H9 (cell line): Measurements from ENCODE around the gene NRXN3. TPM values are rescaled to one million over a fixed set of nuclear protein-coding genes. Genes with fewer than 3 reads are reported as not detected.

Source experiments
- DNase-seq: peaks from one replicate; pipeline ENCODE4 v3.0.0-alpha.2; 2017
- H2AFZ ChIP-seq: one replicate; pipeline ENCODE4 v1.6.1; 2013; ENCODE audit warnings: mild to moderate bottlenecking, low read length, control low read depth, moderate library complexity
- H2AK5ac ChIP-seq: 2 replicates; pipeline ENCODE4 v1.6.1; 2013; ENCODE audit warnings: low read length, control low read depth, mixed read lengths; ENCODE audit not compliant: insufficient read length
- H2BK120ac ChIP-seq: one replicate; pipeline ENCODE4 v1.6.1; 2013; ENCODE audit warnings: low read depth, mild to moderate bottlenecking, low read length, control low read depth, inconsistent platforms; ENCODE audit not compliant: poor library complexity, severe bottlenecking
- H2BK12ac ChIP-seq: 2 replicates; pipeline ENCODE4 v1.6.1; 2013; ENCODE audit warnings: low read length, control low read depth, mixed read lengths, low read depth; ENCODE audit not compliant: insufficient read length
- H2BK15ac ChIP-seq: 2 replicates; pipeline ENCODE4 v1.6.1; 2013; ENCODE audit warnings: low read depth, low read length, control low read depth
- H2BK20ac ChIP-seq: one replicate; pipeline ENCODE4 v1.6.1; 2013; ENCODE audit warnings: low read depth, mild to moderate bottlenecking, low read length, control low read depth, inconsistent platforms; ENCODE audit not compliant: poor library complexity, severe bottlenecking
- H2BK5ac ChIP-seq: 2 replicates; pipeline ENCODE4 v1.6.1; 2013; ENCODE audit warnings: low read length, control low read depth, mixed read lengths; ENCODE audit not compliant: insufficient read length
- H3K14ac ChIP-seq: 2 replicates; pipeline ENCODE4 v1.6.1; 2013; ENCODE audit warnings: low read length, control low read depth; ENCODE audit not compliant: insufficient read depth
- H3K18ac ChIP-seq: 2 replicates; pipeline ENCODE4 v1.6.1; 2013; ENCODE audit warnings: low read depth, mild to moderate bottlenecking, mixed read lengths, low read length, control low read depth; ENCODE audit not compliant: insufficient read length
- H3K23ac ChIP-seq: 2 replicates; pipeline ENCODE4 v1.6.1; 2013; ENCODE audit warnings: low read length, control low read depth, mixed read lengths, low read depth; ENCODE audit not compliant: insufficient read length
- H3K23me2 ChIP-seq: 2 replicates; pipeline ENCODE4 v1.6.1; 2013; ENCODE audit warnings: low read depth, mild to moderate bottlenecking, mixed read lengths, low read length, control low read depth; ENCODE audit not compliant: insufficient read length, poor library complexity, severe bottlenecking
- H3K27ac ChIP-seq: 2 replicates; pipeline ENCODE4 v1.5.1; 2013; ENCODE audit warnings: low read length, control low read depth, mixed read lengths, low read depth; ENCODE audit not compliant: insufficient read length
- H3K27me3 ChIP-seq: 2 replicates; pipeline ENCODE4 v1.6.1; 2013; ENCODE audit warnings: low read length, control low read depth, inconsistent platforms; ENCODE audit not compliant: insufficient read depth
- H3K4ac ChIP-seq: 2 replicates; pipeline ENCODE4 v1.6.1; 2013; ENCODE audit warnings: low read depth, mild to moderate bottlenecking, control low read depth, inconsistent platforms, low read length, moderate library complexity
- H3K4me1 ChIP-seq: 2 replicates; pipeline ENCODE4 v1.6.1; 2013; ENCODE audit warnings: low read length, control low read depth, inconsistent platforms; ENCODE audit not compliant: insufficient read depth
- H3K4me2 ChIP-seq: 2 replicates; pipeline ENCODE4 v1.6.1; 2013; ENCODE audit warnings: low read length, control low read depth, mixed read lengths; ENCODE audit not compliant: insufficient read length, insufficient read depth
- H3K56ac ChIP-seq: 2 replicates; pipeline ENCODE4 v1.6.1; 2013; ENCODE audit warnings: low read depth, mild to moderate bottlenecking, mixed read lengths, low read length, control low read depth; ENCODE audit not compliant: insufficient read length
- H3K79me1 ChIP-seq: 2 replicates; pipeline ENCODE4 v1.6.1; 2013; ENCODE audit warnings: low read depth, mild to moderate bottlenecking, moderate library complexity, low read length, control low read depth, inconsistent platforms; ENCODE audit not compliant: insufficient read depth, poor library complexity, severe bottlenecking
- H3K79me2 ChIP-seq: 2 replicates; pipeline ENCODE4 v1.6.1; 2013; ENCODE audit warnings: low read length, control low read depth, inconsistent platforms; ENCODE audit not compliant: insufficient read depth
- H3K9ac ChIP-seq: 2 replicates; pipeline ENCODE4 v1.6.1; 2013; ENCODE audit warnings: low read length, control low read depth, mixed read lengths; ENCODE audit not compliant: insufficient read length; ENCODE audit errors: extremely low read depth
- H3K9me3 ChIP-seq: one replicate; pipeline ENCODE4 v1.6.1; 2013; ENCODE audit warnings: low read depth, low read length, inconsistent platforms; ENCODE audit not compliant: control insufficient read depth
- H3T11ph ChIP-seq: one replicate; pipeline ENCODE4 v1.6.1; 2013; ENCODE audit warnings: mild to moderate bottlenecking, low read length, control low read depth, inconsistent platforms
- H4K20me1 ChIP-seq: one replicate; pipeline ENCODE4 v1.6.1; 2013; ENCODE audit not compliant: control insufficient read depth, insufficient read length, insufficient read depth
- H4K5ac ChIP-seq: 2 replicates; pipeline ENCODE4 v1.6.1; 2013; ENCODE audit warnings: low read depth, mild to moderate bottlenecking, mixed read lengths, low read length, control low read depth; ENCODE audit not compliant: insufficient read length
- H4K8ac ChIP-seq: replicated peaks from 2 replicates; pipeline ENCODE4 v1.6.1; 2013; ENCODE audit warnings: low read length, control low read depth, mixed read lengths, low read depth; ENCODE audit not compliant: insufficient read length
- H4K91ac ChIP-seq: 2 replicates; pipeline ENCODE4 v1.6.1; 2013; ENCODE audit warnings: low read depth, mild to moderate bottlenecking, moderate library complexity, mixed read lengths, low read length, control low read depth; ENCODE audit not compliant: insufficient read length
- H3K27ac Mint-ChIP-seq, 3 experiments: 2 replicates in 2 of 3; 3 replicates in 1 of 3; pipeline ENCODE4 v1.8.0; 2020 to 2021; ENCODE audit warnings: mixed read lengths in 3 of 3, mild to moderate bottlenecking in 1 of 3, moderate library complexity in 1 of 3
- H3K27me3 Mint-ChIP-seq: 2 replicates; pipeline ENCODE4 v1.8.0; 2021; ENCODE audit warnings: low read depth, mild to moderate bottlenecking, moderate library complexity, mixed read lengths
- H3K36me3 Mint-ChIP-seq, 3 experiments: 2 replicates in 2 of 3; 3 replicates in 1 of 3; pipeline ENCODE4 v1.8.0; 2020 to 2021; ENCODE audit warnings: low read depth in 3 of 3, mixed read lengths in 3 of 3; ENCODE audit not compliant: insufficient read depth in 1 of 3
- H3K4me1 Mint-ChIP-seq, 2 experiments: 2 replicates each; pipeline ENCODE4 v1.8.0; 2020; ENCODE audit warnings: mixed read lengths in 2 of 2
- H3K4me3 Mint-ChIP-seq, 2 experiments: 2 replicates in 1 of 2; 3 replicates in 1 of 2; pipeline ENCODE4 v1.8.0; 2020 to 2021; ENCODE audit warnings: mild to moderate bottlenecking in 2 of 2, mixed read lengths in 2 of 2, moderate library complexity in 1 of 2
- H3K9me3 Mint-ChIP-seq, 2 experiments: 2 replicates in 1 of 2; 3 replicates in 1 of 2; pipeline ENCODE4 v1.8.0; 2020; ENCODE audit warnings: mild to moderate bottlenecking in 2 of 2, mixed read lengths in 2 of 2, moderate library complexity in 1 of 2
- WGBS: extraction: QIAGEN DNeasy Blood & Tissue Kit; methylation state at CpG from one replicate; pipeline ENCODE4 v1.1.7; 2013; ENCODE audit warnings: missing lambda C conversion rate, low lambda C conversion rate, mixed read lengths; ENCODE audit not compliant: insufficient read length; ENCODE audit errors: extremely low coverage; 5-methylcytosine and 5-hydroxymethylcytosine counted together
- total RNA-seq: library from RNA; stranded (reverse); gene quantifications from 2 replicates; pipeline ENCODE4 v1.2.1, GENCODE V29; 2021
- TF ChIP-seq, protein P1 (sequence below): fragments of 200-600 bp; sonication (generic); conservative IDR thresholded peaks from 3 replicates; pipeline ENCODE4 v1.8.0; 2021; ENCODE audit warnings: antibody characterized with exemption, mild to moderate bottlenecking

NRXN3 gene
- total RNA-seq, 1 experiment from 2014 or later = 1.8 TPM

- Histone ChIP-seq H4K20me1 (no peaks in the 10 kb centered on the region), H2BK120ac (no peak overlapping the region), H3K27ac (no peak overlapping the region), H3K79me2 (no peaks in the 10 kb centered on the region), H3K23ac (no peak overlapping the region), H2BK5ac (no peak overlapping the region), H3K4ac (no peak overlapping the region), H4K5ac (no peak overlapping the region), H2BK20ac (no peak overlapping the region), H3K79me1 (no peaks in the 10 kb centered on the region), H4K8ac (no peak overlapping the region), H2BK12ac (no peak overlapping the region), H3K14ac (no peak overlapping the region), H3K23me2 (no peaks in the 10 kb centered on the region), H4K91ac (no peak overlapping the region), H3K9ac (no peak overlapping the region), H3K56ac (no peak overlapping the region), H3K9me3 (no peaks in the 10 kb centered on the region), H3K18ac (no peak overlapping the region), H2BK15ac (no peak overlapping the region), H2AK5ac (no peak overlapping the region), H3K27me3 (no peaks in the 10 kb centered on the region), H2AFZ (no peak overlapping the region), H3K4me1 (no peaks in the 10 kb centered on the region), H3T11ph (no peak overlapping the region), H3K4me2 (no peak overlapping the region)
- Mint-ChIP-seq H3K27ac (no peak overlapping the region), H3K4me3 (no peak overlapping the region), H3K36me3 (no peaks in the 10 kb centered on the region), H3K9me3 (peaks cover 0 to 2% of the 10 kb centered on the region in 2 experiments; a peak in 1 of 5 replicates), H3K4me1 (no peaks in the 10 kb centered on the region), H3K27me3 (peaks cover 10% of the 10 kb centered on the region)
- TF ChIP-seq, protein P1, sequence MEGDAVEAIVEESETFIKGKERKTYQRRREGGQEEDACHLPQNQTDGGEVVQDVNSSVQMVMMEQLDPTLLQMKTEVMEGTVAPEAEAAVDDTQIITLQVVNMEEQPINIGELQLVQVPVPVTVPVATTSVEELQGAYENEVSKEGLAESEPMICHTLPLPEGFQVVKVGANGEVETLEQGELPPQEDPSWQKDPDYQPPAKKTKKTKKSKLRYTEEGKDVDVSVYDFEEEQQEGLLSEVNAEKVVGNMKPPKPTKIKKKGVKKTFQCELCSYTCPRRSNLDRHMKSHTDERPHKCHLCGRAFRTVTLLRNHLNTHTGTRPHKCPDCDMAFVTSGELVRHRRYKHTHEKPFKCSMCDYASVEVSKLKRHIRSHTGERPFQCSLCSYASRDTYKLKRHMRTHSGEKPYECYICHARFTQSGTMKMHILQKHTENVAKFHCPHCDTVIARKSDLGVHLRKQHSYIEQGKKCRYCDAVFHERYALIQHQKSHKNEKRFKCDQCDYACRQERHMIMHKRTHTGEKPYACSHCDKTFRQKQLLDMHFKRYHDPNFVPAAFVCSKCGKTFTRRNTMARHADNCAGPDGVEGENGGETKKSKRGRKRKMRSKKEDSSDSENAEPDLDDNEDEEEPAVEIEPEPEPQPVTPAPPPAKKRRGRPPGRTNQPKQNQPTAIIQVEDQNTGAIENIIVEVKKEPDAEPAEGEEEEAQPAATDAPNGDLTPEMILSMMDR = no peak
- WGBS = no CpG with 5 or more reads among the region's 2 CpGs
- no peak for DNase-seq
Measured at GRCh38 chr14:78534141-78534540, 364.0 kb downstream of the NRXN3 start.
